LHCN-M2 (cell line): ENCODE data around the gene PRRT4. TPM values are rescaled to one million over a fixed set of nuclear protein-coding genes. Genes with fewer than 3 reads are reported as not detected.

ENCODE experiments used
- DNase-seq: peaks from one replicate; pipeline ENCODE4 v3.0.0-alpha.2; 2012; ENCODE audit warnings: low read depth
- polyA plus RNA-seq: library from polyadenylated mRNA; unstranded; fragments of >200 nt; gene quantifications from one replicate; pipeline ENCODE4 v1.2.1, GENCODE V29; 2012; ENCODE audit warnings: missing spikeins
- total RNA-seq: library from RNA; depleted of rRNA; stranded (reverse); fragments of >200 nt; gene quantifications from 2 replicates; pipeline ENCODE4 v1.2.3, GENCODE V29; 2014; rRNA removed

The PRRT4 gene
- 0.80 TPM in 1 of 2 replicates, not detected in the other for total RNA-seq
- polyA plus RNA-seq, result 0.12 TPM

- DNase-seq, result no peak
These were observed at the start of gene PRRT4 for GRCh38 chr7:128361411-128362379. TSS of gene PRRT4 (minus strand) at chr7:128361690.

GRCh38 chr7:128410451-128410753 lies 48.9 kb upstream of the PRRT4 start:
- DNase-seq, result no peak

DNA sequence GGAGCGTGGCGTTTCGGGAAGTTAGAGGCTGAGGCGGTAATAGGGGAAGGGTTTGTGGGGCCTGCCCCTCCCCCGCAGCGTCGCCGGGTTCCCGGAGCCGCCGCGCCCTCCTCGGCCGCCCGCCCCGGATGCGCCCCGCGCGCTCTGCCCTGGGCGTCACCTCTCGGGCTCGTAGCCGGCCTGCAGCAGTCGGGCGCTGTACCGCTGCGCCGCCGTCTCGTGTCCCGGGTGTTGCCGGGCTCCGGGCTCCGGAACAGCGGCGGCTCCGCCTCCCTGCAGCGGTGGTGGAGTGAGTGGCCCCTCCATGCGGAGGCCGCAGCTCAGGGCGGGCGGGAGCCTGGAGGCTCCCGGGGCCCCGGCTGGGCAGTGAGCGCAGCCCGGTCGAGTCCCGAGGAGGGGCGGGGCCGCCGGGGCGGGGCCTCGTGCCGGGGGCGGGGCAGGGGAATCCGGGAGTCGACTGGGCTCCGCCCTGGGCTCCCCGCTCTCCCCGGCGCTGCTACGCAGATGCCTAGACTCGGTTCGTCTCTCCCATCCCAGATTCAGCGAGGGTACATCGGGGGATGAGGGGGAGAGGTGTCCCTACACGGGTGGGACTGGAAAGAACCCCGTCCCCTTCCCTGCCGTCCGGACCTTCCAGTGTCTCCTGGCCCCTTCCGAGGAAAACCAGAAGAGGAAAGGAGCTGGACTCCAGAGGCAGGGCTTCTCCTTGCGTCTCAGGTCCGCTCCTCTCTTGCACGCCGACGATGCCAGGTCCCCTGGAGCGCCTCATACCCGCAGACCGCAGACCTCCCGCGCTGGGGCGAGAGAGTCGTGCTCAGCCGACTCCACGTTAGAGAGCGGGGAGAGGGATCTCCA lies 48.3 kb upstream of the PRRT4 start, which contains the start of gene IMPDH1:
IMPDH1 (minus strand) TSS at position 387 of the 855 bp plus-strand sequence; CDS start at position 306, 81 bp downstream.
- DNase-seq, result peak; percentile 73

DNA sequence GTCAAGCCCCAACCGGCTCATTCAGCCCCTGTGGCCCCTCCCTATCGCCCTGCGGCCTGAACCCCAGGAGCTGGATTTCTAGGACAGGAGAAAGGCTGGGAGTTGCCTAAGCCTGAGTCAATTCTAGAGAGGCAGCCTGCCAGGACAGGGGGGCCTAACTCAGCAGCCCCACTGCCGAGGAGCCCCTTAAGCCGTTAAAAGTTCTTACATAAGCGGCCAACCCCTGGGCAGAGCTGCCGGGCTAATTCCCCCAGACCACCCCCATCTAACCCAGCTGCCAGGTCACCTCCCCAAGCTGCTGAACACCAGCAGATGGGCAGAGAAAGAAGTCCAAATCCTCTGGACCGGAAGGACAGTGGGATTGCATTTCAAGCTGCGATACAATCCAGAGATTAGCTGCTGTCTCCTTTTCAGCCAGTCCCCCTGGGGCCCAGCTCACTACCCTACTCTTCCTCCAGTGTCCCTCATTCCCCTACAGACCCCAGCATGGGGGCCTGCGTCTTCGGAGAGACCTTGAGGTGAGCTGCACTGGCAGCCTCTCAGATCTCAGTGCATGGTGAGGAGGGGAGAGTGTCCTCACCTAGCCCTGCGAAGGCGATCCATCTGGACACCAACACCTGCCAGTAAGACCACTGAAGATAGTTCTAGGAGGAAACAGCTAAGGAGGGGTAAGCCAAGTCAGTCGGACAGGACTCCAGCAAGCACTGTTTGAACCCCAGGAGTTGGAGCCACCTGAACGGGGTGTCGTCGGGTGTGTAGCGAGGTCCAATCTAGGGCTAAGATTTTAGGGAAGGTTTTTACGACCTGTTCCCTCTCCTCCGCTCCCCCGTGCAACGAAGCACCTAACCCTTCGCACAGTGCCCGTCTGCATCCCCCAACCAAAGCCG lies 47.5 kb upstream of the PRRT4 start:
- no peak for DNase-seq

DNA sequence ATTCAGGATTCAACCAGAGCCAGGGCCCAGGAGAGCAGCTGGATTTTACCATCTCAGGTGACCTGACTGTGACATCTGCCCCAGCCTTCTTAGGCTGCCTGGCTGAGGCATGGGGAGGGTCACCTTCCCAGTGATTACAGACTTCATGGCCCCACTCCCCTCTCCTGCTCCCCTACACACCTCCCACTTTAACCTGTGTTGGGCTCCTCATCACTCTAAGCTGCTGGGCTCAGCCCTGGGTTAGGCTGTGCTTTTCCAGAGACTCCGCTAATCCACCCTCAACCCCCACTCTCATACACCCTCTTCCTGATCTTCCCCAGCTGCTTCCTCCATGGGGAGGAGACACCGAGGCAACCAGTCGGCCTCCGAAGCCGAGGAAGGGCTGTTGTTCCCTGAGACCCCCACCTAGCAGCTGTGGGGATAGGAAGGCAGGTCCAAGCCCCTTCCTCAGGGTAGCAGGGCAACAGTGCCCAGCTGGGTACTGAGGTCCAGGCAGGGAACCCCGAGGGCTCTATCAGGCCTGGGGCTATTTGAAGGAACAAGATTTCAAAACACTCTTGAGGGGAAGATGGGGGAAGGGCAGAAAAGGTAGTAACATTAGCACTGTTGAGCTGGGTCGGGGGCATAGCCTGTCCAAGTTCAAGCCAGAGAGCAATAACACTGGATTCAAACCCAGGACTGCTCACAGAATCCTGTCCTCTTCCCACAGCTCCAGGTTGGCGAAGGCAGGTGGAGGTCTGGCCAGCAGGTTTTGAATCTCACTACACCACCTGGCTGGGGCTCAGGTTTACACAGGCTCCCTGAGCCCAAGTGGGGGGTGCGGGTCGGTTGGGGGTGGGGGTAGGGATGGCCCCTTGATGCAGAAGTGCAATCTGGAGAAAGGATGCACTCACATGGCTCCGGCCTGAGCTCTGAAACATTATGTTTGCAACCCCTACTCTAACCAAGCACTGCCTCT lies 46.5 kb upstream of the PRRT4 start:
- DNase-seq, result no peak

DNA sequence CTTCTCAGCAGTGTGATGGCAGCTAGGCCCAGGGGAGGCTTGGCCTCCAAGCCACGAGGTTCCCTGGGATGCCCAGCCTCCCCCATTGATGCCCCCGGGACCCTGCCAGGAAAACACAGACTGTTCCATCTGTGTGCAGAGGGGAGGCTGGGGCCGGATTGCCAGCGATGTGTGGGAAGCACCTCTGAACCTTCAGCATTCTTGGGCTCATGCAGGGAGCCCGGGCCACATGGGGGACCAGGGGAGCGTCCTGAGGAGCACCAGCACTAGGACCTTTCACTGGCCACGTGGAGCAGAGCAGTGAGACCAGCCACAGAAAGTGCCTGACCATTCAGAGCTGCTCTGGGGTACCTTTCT lies 45.7 kb upstream of the PRRT4 start:
- DNase-seq, result no peak

GRCh38 chr7:128406314-128407232 lies 45.1 kb upstream of the PRRT4 start:
- no peak for DNase-seq

- DNase-seq, result no peak
These were observed 44.2 kb upstream of the PRRT4 start for GRCh38 chr7:128405471-128406313.

- no peak for DNase-seq
These were observed 43.5 kb upstream of the PRRT4 start for GRCh38 chr7:128404886-128405470.

GRCh38 chr7:128404143-128404681 lies 42.7 kb upstream of the PRRT4 start:
- no peak for DNase-seq

DNA sequence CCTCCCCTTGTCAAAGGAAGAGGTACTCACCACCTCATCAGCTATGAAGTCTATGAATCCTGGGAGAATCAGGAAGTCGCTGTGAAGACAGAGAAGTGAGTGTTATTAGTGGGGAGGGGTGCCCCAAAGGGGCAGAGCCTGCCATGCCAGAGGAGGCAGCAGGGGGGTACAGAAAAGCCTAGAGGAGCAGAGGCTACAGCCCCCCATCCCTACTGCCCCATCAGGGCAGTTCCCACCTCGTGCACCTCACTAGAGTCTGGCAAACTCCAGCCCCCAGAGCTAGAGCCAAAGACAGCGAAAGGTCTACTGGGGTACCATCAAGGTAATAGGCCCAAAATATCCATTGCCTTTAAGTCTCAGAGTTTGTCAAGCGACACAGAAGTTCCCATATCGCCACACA lies 42.2 kb upstream of the PRRT4 start:
- no peak for DNase-seq

DNA sequence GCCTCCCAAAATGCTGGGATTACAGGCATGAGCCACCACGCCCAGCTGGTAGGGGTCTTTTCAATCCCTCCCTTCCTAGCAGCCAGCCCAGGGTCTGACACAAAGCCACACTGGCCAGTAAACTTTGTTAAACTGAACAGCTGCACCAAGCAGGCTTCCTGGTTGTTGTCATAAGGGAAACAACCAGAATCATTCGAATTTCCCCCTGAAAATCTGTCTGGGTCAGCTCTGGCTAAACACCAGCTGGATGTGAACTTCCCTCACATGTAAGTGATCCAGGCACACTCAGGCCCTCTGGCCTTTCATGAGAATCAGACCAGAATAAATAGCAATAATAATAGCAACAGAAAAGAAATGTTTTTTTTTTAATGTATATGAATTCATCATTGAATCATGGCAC lies 40.9 kb upstream of the PRRT4 start:
- peak; percentile 50 for DNase-seq

- DNase-seq, result no peak
These were observed 39.1 kb upstream of the PRRT4 start for GRCh38 chr7:128400566-128400965.

- no peak for DNase-seq
These were observed 38.5 kb upstream of the PRRT4 start for GRCh38 chr7:128399991-128400390.

- DNase-seq, result no peak
These were observed 37.3 kb upstream of the PRRT4 start for GRCh38 chr7:128398841-128399135.

DNA sequence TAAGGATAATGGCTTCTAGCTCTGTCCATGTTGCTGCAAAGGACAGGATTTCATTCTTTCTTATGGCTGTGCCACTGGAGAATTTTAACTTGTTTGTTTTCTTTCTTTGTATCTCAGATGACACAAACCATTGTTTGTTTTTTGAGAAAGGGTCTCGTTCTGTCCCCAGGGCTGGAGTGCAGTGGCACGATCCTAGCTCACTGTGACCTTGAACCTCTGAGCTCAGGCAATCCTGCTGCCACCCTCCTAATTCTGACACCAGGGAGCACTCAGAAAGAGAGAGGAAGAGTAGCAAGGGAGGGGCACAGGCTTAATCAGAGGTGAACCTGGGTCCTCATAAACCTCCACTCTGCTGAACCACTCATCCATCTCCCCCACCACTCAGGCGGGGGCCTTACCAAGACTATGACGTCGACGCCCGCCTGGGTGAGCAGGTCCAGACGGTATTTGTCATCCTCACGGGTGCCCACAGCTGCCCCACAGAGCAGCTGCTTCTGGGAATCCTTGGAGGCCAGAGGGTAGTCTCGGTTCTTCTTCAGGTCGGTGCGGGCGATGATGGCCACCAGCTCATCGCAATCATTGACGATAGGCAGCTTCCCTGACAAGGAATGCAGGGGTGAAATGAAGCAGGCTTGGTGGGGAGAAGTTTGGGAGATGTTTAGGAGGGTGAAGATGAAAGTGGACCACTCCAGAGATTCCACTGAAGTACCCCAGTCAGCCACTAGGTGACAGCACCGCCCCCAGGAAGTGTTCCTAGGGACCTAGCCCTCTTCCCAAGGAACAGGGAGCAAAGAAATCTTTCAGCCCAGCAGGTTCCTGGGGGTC lies 36.7 kb upstream of the PRRT4 start:
- peak; percentile 48 for DNase-seq

DNA sequence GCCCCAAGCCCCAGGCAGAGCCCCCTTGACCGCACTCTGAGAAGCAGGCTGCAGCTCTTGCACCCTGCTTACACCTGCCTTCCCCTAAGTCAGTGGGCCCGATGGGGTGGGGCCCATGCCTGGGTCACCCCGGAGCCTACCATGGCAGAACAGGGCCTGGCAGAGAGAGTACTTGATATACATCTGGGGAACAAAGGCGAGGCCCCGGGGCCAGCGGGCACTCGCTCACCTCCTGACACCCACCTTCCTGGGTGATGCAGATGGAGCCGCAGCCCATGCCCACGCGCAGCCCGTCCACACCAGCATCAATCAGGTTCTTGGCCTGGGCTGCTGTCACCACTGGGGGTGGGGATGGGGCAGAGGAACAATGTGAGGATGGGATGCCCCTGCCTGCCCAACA lies 34.9 kb upstream of the PRRT4 start:
- no peak for DNase-seq
